BE2C (cell line): ENCODE measurements around the gene NME8. TPM values are rescaled to one million over a fixed set of nuclear protein-coding genes. Genes with fewer than 3 reads are reported as not detected.
"Not testable (repeated sequence)": the region's sequence is repeated elsewhere in the genome, so short reads cannot be mapped to it uniquely, and the experiment has no call there.

Source experiments
- DNase-seq: peaks from one replicate; pipeline ENCODE4 v3.0.0-alpha.2; 2020
- H3K27me3 ChIP-seq: fragments of 250-450 bp; sonication (Bioruptor Pico); 2 replicates; pipeline ENCODE4 v1.5.1; 2020; ENCODE audit warnings: mild to moderate bottlenecking
- H3K36me3 ChIP-seq: fragments of 250-450 bp; sonication (Bioruptor Pico); 2 replicates; pipeline ENCODE4 v1.5.1; 2020; ENCODE audit warnings: mild to moderate bottlenecking
- H3K4me1 ChIP-seq: fragments of 250-450 bp; sonication (Bioruptor Pico); 2 replicates; pipeline ENCODE4 v1.5.1; 2020
- H3K4me3 ChIP-seq: 2 replicates; pipeline ENCODE4 v1.5.1; 2011; ENCODE audit warnings: low read depth, low read length
- H3K9me3 ChIP-seq: fragments of 250-450 bp; sonication (Bioruptor Pico); 2 replicates; pipeline ENCODE4 v1.5.1; 2020
- CTCF ChIP-seq: IDR thresholded peaks from 2 replicates; pipeline ENCODE4 v1.5.1; 2012; ENCODE audit warnings: mild to moderate bottlenecking, low read depth, low read length
- polyA plus RNA-seq: library from polyadenylated mRNA; unstranded; fragments of >200 nt; gene quantifications from one replicate; pipeline ENCODE4 v1.2.1, GENCODE V29; 2012; ENCODE audit warnings: low read depth, missing spikeins; ENCODE audit not compliant: insufficient read length, insufficient read depth

Gene NME8
- polyA plus RNA-seq = not detected

DNA sequence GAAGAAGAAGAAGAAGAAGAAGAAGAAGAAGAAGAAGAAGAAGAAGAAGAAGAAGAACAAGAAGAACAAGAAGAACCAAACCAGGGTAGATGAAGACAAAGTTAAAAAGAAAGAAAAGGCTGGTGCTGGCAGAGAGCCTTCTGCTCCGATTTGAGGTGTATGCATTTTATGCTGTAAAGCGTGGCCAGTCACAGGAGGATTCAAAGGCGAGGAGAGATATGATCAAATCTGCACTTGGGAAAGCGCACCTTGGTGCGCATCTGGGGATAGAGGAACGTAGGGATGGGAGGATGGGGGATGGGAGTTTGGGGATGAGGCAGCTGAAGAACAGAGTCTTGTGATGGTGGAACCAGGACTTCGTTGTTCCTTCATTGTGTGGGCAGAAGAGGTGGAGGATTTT is at the start of gene NME8:
Gene NME8, plus strand, starts transcription at position 301 of the 400 bp plus-strand sequence. CDS start 1,670 bp downstream, outside the sequence.
- no peaks in the 10 kb centered on the region for H3K9me3 ChIP-seq
- H3K36me3 ChIP-seq = no peaks in the 10 kb centered on the region
- no peak for TF ChIP-seq CTCF
- H3K4me3 ChIP-seq = no peak within 1 kb of the TSS
- no peak for DNase-seq
- H3K4me1 ChIP-seq = no peaks in the 10 kb centered on the region
- H3K27me3 ChIP-seq = no peaks in the 10 kb centered on the region; the same call in 1 of the 2 replicates

- Histone ChIP-seq H3K27me3 (no peaks in the 10 kb centered on the region), H3K9me3 (no peaks in the 10 kb centered on the region), H3K4me3 (no peak overlapping the region), H3K36me3 (no peaks in the 10 kb centered on the region), H3K4me1 (no peaks in the 10 kb centered on the region)
- no peak for DNase-seq
- TF ChIP-seq CTCF = no peak
These were observed 42.2 kb upstream of the NME8 start for GRCh38 chr7:37806152-37806551.

DNA sequence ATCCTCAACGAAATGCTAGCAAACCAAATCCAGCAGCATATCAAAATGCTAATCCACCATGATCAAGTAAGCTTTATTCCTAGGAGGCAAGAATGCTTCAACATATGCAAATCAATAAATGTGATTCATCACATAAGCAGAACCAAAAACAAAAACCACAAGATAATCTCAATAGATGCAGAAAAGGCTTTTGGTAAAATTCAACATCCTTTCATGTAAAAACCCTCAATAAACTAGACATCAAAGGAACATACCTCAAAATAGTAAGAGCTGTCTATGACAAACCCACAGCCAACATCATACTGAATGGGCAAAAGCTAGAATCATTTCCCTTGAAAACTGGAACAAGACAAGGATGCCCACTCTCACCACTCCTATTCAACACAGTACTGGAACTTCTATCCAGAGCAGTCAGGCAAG is 36.2 kb upstream of the NME8 start:
- not testable (repeated sequence) for H3K4me3 ChIP-seq, DNase-seq, H3K27me3 ChIP-seq

DNA sequence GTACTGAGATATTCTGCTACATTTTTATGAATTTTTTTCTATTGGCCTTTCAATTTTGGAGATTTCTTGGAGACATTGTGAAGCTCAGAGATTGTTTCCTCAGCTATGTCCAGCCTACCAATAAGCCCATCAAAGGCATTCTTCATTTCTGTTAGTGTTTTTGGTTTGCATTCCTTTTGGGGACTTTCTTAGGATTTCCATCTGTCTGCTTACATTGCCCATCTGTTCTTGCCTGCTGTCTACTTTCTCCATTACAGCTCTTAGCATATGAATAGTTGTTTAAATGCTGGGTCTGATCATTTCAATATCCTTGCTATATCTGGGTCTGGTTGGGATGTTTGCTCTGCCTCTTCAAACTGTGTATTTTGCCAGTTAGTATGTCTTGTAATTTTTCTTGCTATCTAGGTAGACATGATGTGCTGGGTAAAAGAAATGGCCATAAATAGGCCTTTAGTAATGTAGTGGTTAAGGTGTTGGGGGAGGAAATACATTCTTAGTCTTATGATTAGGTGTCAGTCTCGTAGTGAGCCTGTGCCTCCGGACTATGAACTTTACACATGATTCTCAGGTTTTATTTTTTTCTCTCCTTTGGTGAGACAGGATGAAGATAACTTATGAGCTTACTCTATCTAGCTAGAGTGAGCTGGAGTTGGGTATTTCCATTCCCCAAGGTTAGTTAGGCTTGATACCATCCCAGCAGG is 32.6 kb upstream of the NME8 start:
- DNase-seq = no peak
- Histone ChIP-seq H3K4me1 (no peaks in the 10 kb centered on the region), H3K27me3 (no peaks in the 10 kb centered on the region), H3K9me3 (no peaks in the 10 kb centered on the region), H3K36me3 (no peaks in the 10 kb centered on the region), H3K4me3 (no peak overlapping the region)
- no peak for TF ChIP-seq CTCF

More for the DNA sequence above, 36.2 kb upstream of the NME8 start:
- H3K36me3 ChIP-seq, H3K9me3 ChIP-seq, H3K4me1 ChIP-seq: not testable (repeated sequence)

DNA sequence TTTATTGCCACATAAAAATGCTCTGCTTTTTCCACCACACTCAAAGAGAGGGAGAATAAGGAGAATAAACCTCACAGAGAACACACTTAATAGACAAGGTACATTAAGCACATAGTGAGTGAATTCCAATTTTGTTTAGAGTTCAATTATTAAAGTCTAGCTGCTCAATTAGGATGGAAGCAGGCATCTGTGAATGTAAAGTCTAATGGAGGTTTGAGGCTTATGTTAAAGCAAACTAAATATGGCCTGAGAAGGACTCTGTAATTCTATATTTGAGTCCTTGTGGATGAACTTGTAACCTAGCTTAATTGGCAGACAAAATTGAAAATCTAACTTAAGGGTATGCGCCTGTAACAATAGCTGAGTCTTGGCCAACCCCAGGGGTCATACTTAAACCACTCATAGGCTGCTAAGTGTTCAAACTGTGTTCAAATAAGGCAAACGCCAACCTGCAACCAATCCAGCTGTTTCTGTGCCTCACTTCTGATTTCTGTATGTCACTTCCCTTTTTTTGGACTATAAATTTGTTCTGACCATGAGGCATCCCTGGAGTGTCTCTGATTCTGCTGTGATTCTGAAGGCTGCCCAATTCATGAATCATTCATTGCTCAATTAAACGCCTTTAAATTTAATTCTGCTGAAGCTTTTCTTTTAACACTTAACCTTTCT is 31.3 kb upstream of the NME8 start:
- DNase-seq = no peak
- Histone ChIP-seq H3K27me3 (no peaks in the 10 kb centered on the region), H3K4me3 (no peak overlapping the region), H3K9me3 (no peaks in the 10 kb centered on the region), H3K4me1 (no peaks in the 10 kb centered on the region), H3K36me3 (no peaks in the 10 kb centered on the region)
- no peak for TF ChIP-seq CTCF

- Histone ChIP-seq H3K4me1 (no peaks in the 10 kb centered on the region), H3K36me3 (no peaks in the 10 kb centered on the region), H3K9me3 (no peaks in the 10 kb centered on the region), H3K4me3 (no peak overlapping the region), H3K27me3 (no peaks in the 10 kb centered on the region)
- no peak for TF ChIP-seq CTCF
- no peak for DNase-seq
These were observed 30.8 kb upstream of the NME8 start for GRCh38 chr7:37817591-37817960.
